SHP77 (cell line): ENCODE data around the gene RERE.
A peak's percentile ranks its signal among the peaks of the same experiment; 100 is the strongest.
"Not testable (repeated sequence)": the region's sequence is repeated elsewhere in the genome, so short reads cannot be mapped to it uniquely, and the experiment has no call there.

Experiments used
- DNase-seq, 2 experiments: peaks; one replicate each; lab custom pipeline; 2025; lab: John Stamatoyannopoulos, UW

RERE gene

GRCh38 chr1:8841395-8841794 is 24.0 kb upstream of the RERE start:
- no peak for DNase-seq

GRCh38 chr1:8839990-8840389 is 22.6 kb upstream of the RERE start:
- no peak for DNase-seq

DNA sequence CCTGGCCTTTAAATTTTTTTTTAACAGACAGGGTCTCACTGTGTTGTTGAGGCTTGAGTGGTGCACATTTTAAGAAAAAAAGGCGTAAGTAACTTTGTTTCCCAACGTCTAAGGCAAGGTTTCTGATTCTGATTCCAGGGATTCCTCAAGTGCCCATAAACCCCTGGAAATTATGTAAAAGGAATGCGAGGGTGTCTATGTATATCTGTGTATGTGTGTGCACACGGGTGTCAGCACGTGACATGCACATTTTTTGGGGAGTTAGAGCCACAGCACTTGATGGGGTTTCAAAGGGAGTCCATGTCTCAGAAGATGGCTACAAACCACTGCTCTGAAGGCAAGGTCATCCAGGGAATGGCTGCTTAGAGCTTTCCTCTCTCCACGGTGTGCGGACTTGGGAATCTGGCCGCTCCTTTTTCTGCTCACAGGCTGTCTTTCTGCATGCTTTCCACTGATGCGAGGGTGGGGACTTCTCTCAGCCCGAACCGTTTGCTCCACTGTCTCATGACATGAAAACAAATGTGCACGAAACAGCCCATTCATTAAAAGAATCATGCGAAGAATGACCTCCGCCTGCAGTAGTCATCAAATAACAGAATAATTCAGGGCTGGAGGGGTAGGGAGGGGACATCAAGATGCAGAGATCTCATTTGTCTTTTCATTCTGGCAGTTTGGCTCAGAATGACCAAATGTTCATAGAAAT is 18.7 kb upstream of the RERE start:
- DNase-seq = no peak

DNA sequence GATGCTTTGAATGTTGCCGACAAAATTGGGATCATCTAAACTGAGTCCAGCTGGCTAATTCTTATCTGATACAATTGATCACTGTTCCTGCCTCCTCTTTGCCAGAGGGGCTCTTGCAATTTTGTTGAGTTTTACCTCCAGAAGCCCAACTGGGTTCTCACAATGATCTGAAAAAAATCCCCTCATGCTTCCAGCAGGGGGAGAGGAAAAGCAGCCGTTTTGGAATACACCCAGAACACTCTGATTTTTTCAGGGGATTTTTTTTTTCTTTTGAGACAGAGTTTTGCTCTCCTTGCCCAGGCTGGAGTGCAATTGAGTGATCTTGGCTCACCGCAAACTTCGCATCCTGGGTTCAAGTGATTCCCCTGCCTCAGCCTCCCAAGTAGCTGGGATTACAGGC is 13.9 kb upstream of the RERE start:
- DNase-seq = no peak

DNA sequence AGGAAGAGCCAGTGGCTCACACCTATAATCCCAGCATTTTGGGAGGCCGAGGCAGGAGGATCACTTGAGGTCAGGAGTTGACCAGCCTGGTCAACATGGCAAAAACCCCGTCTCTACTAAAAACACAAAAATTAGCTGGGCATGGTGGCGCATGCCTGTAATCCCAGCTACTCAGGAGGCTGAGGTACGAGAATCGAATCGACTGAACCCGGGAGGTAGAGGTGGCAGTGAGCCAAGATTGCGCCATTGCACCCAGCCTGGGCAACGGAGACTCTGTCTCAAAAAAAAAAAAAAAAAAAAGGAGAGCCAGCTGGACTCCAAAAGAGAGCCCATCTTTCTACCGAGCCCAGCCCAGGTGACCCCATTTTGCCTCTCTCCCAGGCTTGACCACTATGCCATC is 13.3 kb upstream of the RERE start:
- not testable (repeated sequence) for DNase-seq

GRCh38 chr1:8825985-8826481 is 8.6 kb upstream of the RERE start:
- DNase-seq = no peak

GRCh38 chr1:8823295-8823664 is 5.8 kb upstream of the RERE start:
- DNase-seq = no peak

GRCh38 chr1:8822373-8823294 is 5.2 kb upstream of the RERE start:
- DNase-seq = peak; percentile 71 to 75

GRCh38 chr1:8821084-8821483 is 3.6 kb upstream of the RERE start:
- DNase-seq = no peak

GRCh38 chr1:8818789-8819188 is 1.3 kb upstream of the RERE start:
- not testable (repeated sequence) for DNase-seq

- no peak for DNase-seq
Measured at GRCh38 chr1:8818325-8818775, 910 bp upstream of the RERE start.

DNA sequence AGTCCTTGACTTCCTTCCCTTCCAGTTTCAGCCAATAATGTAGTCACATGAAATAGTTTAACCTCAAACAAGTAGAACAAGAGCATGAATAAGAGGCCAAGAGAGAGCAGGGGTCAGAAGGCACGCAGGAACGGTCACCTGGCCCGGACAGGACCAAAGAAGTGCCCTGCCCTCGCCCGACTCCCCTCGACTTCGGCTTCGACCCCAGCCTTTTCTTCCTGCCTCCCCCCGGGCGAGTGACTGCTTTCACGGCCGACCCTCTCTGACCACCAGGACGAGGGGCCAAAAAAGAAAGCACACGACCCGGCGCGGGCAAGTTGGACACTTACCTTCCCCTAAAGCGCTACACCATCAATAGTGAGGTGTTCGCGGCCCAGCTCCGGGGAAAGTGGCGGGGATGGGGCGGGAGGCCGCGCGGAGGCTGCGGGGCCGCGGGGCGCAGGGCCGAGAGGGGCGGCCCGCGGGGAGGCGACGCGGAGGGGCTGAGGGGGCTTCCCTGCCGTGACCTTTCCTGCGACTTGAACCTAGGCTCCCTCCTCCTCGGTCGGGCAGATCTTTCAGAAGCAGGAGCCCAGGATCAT is 519 bp downstream of the RERE start:
- DNase-seq = no peak

GRCh38 chr1:8816264-8816663 is 1.2 kb downstream of the RERE start:
- DNase-seq = no peak

DNA sequence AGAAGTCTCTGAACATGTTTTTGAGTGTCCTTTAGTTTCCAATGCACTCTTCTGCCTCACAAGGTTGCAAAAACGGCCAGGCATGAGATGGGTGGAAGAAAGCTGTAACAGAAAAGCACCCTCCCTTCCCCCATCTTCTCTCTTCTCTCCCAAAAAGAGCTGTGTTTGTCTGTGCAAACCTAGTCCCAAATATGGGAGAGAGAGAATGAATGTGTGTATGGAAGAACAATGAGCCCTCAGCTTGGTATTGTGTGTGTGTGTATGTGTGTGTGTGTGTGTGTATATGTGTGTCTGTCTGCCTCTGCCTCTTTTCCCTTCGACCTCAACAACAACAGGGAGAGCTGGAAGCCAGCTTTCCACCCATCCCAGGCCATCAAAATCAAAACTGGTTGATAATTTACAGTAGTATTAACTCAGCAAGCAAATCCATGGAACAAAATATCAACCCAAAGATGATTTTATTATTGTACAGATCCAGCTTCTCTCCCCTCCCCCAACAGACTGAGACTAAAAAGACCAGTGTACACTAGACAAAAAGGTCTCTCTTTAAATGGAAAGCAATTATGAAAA is 1.8 kb downstream of the RERE start:
- DNase-seq = peak in 1 of 2 experiments; percentile 11

GRCh38 chr1:8814865-8815264 is 2.6 kb downstream of the RERE start:
- DNase-seq = no peak

- DNase-seq = no peak
Measured at GRCh38 chr1:8813991-8814390, 3.4 kb downstream of the RERE start.

GRCh38 chr1:8813016-8813763 is 4.2 kb downstream of the RERE start:
- DNase-seq = no peak

DNA sequence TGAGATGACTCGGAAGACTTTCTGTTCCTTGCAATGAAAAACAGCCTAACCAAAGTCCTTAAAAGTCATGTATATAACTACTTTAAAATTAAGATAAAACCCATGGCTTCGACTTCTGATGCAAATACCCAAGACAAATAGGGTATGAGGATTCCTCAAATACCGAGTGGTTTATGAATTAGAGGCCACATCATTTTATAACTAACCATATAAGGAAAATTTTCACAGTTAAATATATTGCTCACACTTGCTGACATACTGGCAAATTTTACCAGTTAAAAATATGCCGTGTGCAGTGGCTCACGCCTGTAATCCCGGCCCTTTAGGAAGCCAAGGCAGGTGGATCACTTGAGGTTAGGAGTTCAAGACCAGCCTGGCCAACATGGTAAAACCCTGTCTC is 5.4 kb downstream of the RERE start:
- no peak for DNase-seq

DNA sequence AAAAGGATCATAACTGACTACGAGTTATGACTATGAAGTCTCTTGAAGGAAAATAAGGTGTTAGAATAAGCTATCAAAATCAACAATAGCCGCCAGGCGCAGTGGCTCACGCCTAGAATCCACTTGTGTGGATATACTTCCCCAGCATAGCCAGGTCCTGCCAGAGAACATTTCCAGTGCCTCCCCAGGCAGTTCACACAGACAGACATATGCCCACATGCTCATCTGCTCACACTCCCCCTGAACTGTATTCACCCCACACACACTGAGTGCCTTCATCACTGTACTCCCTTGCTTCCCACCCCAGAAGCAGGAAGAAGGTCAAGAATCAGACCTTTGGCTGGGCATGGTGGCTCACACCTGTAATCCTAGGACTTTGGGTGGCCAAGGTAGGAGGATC is 6.5 kb downstream of the RERE start:
- no peak for DNase-seq

GRCh38 chr1:8809342-8809736 is 8.1 kb downstream of the RERE start:
- DNase-seq = no peak

DNA sequence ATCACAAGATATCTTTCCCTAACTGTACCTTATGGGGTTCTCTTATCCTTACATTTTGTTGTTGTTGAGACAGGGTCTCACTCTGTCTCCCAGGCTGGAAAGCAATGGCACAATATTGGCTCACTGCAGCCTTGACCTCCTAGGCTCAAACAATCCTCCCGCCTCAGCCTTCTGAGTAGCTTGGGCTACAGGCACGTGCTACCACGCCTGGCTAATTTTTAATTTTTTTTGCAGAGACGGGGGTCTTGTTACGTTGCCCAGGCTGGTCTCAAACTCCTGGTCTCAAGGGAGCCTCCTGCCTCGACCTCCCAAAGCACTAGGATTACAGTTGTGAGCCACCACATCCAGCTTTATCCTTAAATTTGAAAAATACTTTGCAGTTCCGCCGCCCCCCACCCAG is 10.4 kb downstream of the RERE start:
- no peak for DNase-seq

DNA sequence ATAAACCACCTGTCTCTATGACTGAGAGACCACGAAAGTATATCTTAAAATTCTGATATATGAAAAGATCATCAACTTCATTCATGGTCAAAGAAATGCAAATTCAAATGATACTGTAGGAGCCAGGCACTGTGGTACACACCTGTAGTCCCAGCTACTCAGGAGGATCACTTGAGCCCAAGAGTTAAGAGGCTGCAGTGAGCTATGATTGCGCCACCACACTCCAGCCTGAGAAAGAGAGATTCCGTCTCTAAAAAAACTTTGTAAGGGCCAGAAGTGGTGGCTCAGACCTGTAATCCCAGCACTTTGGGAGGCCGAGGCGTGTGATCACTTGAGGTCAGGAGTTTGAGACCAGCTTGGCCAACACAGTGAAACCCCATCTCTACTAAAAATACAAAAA is 17.0 kb downstream of the RERE start:
- DNase-seq = no peak
